ENCODE data around the gene TRIM25. TPM values are rescaled to one million over a fixed set of nuclear protein-coding genes. Genes with fewer than 3 reads are reported as not detected.

TRIM25 gene
- total RNA-seq, 1 experiment from 2014 or later, result 135 TPM

DNA sequence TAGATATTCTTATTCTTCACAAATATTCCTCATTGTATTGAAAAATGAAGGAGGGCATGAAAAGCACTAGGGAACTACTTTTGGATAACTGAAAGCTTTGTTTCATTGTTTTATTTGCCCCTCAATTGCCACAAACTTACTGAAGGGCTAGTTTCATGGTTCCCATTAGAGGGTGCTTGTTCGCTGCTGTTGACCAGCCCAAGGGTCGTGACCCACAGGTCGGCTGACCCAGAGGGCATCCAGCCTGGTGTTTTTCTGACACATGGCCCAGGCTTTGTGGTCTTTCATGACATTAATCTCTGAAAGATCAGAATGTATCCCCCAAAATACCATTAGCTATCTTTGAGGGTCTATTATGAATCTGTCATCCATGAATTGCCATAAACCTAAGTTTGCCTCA, 49.9 kb downstream of the TRIM25 start:
- Histone ChIP-seq H3K4me1 (ENCODE audit: control insufficient read depth in 1 of 2, insufficient read depth in 2 of 2, low read length in 2 of 2) (no peaks in the 10 kb centered on the region), H3K9me3 (ENCODE audit: control insufficient read depth in 1 of 2, insufficient read depth in 1 of 2, low read depth in 1 of 2, low read length in 2 of 2) (no peaks in the 10 kb centered on the region), H3K27me3 (ENCODE audit: insufficient read depth, low read length) (no peaks in the 10 kb centered on the region), H3K36me3 (ENCODE audit: control insufficient read depth in 1 of 2, insufficient read depth in 2 of 2, low read length in 2 of 2) (no peaks in the 10 kb centered on the region), H2AFZ (ENCODE audit: low read depth, low read length, poor library complexity, severe bottlenecking) (no peak overlapping the region), H3K79me2 (ENCODE audit: insufficient read depth, low read length) (no peaks in the 10 kb centered on the region), H4K20me1 (ENCODE audit: insufficient read depth) (no peaks in the 10 kb centered on the region), H3K9me2 (ENCODE audit: insufficient read depth) (no peaks in the 10 kb centered on the region), H3K27ac (ENCODE audit: low read depth, low read length) (no peak overlapping the region), H3K9ac (ENCODE audit: low read length) (no peak overlapping the region), H3K4me3 (replicated peaks in 1 of 2; ENCODE audit: low read depth in 1 of 2, low read length in 2 of 2) (no peak overlapping the region), H3K4me2 (ENCODE audit: low read length) (no peak overlapping the region)
- no peak for DNase-seq (ENCODE audit: low read depth, low spot score)
- ChIA-PET POLR2A (interaction anchor here (0.7 kb wide), 1 partner anchor 50 kb away, joined by 3 read pairs; the partner anchor contains the start of gene TRIM25), CTCF (interaction anchor here (1.7 kb wide), 1 partner anchor 44 kb away, joined by 7 read pairs; no protein-coding TSS in a partner anchor), RAD21 (ENCODE audit: low non-redundant PET in 1 of 2, low total read pairs in 2 of 2, uncharacterized antibody in 2 of 2, unreplicated experiment in 2 of 2) (no interaction called here)
- no peak for ATAC-seq
- no peak for TF ChIP-seq RAD21 (IDR thresholded peaks at IDR 0.05; ENCODE audit: low read depth)
- no peak for TF ChIP-seq ZFX (IDR thresholded peaks at IDR 0.05)
- TF ChIP-seq YY1 (IDR thresholded peaks at IDR 0.05; ENCODE audit: extremely low read depth, insufficient replicate concordance, low read depth, low read length), result no peak
- TF ChIP-seq, protein P1, sequence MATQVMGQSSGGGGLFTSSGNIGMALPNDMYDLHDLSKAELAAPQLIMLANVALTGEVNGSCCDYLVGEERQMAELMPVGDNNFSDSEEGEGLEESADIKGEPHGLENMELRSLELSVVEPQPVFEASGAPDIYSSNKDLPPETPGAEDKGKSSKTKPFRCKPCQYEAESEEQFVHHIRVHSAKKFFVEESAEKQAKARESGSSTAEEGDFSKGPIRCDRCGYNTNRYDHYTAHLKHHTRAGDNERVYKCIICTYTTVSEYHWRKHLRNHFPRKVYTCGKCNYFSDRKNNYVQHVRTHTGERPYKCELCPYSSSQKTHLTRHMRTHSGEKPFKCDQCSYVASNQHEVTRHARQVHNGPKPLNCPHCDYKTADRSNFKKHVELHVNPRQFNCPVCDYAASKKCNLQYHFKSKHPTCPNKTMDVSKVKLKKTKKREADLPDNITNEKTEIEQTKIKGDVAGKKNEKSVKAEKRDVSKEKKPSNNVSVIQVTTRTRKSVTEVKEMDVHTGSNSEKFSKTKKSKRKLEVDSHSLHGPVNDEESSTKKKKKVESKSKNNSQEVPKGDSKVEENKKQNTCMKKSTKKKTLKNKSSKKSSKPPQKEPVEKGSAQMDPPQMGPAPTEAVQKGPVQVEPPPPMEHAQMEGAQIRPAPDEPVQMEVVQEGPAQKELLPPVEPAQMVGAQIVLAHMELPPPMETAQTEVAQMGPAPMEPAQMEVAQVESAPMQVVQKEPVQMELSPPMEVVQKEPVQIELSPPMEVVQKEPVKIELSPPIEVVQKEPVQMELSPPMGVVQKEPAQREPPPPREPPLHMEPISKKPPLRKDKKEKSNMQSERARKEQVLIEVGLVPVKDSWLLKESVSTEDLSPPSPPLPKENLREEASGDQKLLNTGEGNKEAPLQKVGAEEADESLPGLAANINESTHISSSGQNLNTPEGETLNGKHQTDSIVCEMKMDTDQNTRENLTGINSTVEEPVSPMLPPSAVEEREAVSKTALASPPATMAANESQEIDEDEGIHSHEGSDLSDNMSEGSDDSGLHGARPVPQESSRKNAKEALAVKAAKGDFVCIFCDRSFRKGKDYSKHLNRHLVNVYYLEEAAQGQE (IDR thresholded peaks at IDR 0.05; ENCODE audit: low read depth), result no peak
- no peak for TF ChIP-seq POLR2A (IDR thresholded peaks at IDR 0.05; ENCODE audit: borderline replicate concordance, extremely low read depth, insufficient read depth, insufficient read length)
- no peak for TF ChIP-seq SRF (IDR thresholded peaks at IDR 0.05; ENCODE audit: low read depth)
- TF ChIP-seq ZNF274 (IDR thresholded peaks at IDR 0.05; ENCODE audit: low read depth, low read length), result no peak
- no peak for TF ChIP-seq ZBTB33 (IDR thresholded peaks at IDR 0.05; ENCODE audit: extremely low read depth, insufficient replicate concordance, low read length)
- no peak for TF ChIP-seq ATF3 (IDR thresholded peaks at IDR 0.05)
- no peak for TF ChIP-seq JUND (IDR thresholded peaks at IDR 0.05)
- TF ChIP-seq, protein P2, sequence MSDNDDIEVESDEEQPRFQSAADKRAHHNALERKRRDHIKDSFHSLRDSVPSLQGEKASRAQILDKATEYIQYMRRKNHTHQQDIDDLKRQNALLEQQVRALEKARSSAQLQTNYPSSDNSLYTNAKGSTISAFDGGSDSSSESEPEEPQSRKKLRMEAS (IDR thresholded peaks at IDR 0.05), result no peak
- TF ChIP-seq EZH2 (IDR thresholded peaks at IDR 0.05), result no peak
- TF ChIP-seq FOSL1 (IDR thresholded peaks at IDR 0.05; ENCODE audit: low read depth), result no peak
- no peak for TF ChIP-seq SIN3A (IDR thresholded peaks at IDR 0.05; ENCODE audit: low read depth)
- no peak for TF ChIP-seq EZH2phosphoT487 (IDR thresholded peaks at IDR 0.05; ENCODE audit: borderline replicate concordance)
- TF ChIP-seq CEBPB (IDR thresholded peaks at IDR 0.05; ENCODE audit: low read depth), result no peak
- intact Hi-C loops (cut with micrococcal nuclease), result no loop called here
- no TSS peak for BruUV-seq (replicated peaks)

Data from HCT116 (cell line).